PC-9 (cell line): Measurements from ENCODE around the gene ZDHHC14.

Experiments
- EZH2 ChIP-seq: fragments of 200-600 bp; sonication (generic); IDR thresholded peaks from 2 replicates; pipeline ENCODE4 v1.8.0; 2017; ENCODE audit warnings: antibody characterized with exemption, low read depth
- TF ChIP-seq, protein P1 (sequence below): fragments of 200-600 bp; sonication (generic); conservative IDR thresholded peaks from 2 replicates; pipeline ENCODE4 v1.6.1; 2017; ENCODE audit warnings: mixed run types, antibody characterized with exemption, mild to moderate bottlenecking, moderate library complexity

DNA sequence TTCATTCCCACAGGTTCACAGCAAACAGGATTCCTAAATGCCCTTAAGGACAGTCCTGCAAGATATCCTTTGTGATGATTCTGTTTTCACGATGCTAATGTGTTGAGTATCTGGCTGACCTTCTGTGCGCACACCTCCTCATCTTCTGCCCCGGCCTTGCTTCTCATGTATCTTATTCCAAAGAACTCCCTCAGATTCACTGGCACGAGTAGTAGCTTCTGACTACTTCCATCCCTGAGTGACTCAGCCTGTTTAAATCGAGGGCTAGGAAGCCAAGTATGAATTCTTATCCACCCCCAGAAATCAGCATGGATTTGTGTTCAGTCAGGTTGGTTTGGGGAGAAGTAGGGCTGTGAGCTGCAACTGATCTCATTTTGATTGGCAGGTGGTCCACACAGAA lies 251.8 kb downstream of the ZDHHC14 start:
- TF ChIP-seq, protein P1, sequence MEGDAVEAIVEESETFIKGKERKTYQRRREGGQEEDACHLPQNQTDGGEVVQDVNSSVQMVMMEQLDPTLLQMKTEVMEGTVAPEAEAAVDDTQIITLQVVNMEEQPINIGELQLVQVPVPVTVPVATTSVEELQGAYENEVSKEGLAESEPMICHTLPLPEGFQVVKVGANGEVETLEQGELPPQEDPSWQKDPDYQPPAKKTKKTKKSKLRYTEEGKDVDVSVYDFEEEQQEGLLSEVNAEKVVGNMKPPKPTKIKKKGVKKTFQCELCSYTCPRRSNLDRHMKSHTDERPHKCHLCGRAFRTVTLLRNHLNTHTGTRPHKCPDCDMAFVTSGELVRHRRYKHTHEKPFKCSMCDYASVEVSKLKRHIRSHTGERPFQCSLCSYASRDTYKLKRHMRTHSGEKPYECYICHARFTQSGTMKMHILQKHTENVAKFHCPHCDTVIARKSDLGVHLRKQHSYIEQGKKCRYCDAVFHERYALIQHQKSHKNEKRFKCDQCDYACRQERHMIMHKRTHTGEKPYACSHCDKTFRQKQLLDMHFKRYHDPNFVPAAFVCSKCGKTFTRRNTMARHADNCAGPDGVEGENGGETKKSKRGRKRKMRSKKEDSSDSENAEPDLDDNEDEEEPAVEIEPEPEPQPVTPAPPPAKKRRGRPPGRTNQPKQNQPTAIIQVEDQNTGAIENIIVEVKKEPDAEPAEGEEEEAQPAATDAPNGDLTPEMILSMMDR: no peak
- TF ChIP-seq EZH2: no peak
